K562 (cell line): ENCODE measurements around the gene MTMR3. TPM values are rescaled to one million over a fixed set of nuclear protein-coding genes. Genes with fewer than 3 reads are reported as not detected.

Source experiments
- ATAC-seq: fragments of 200-7000 bp; cut with Tn5 transposase; 3 replicates; pipeline ENCODE4 v1.9.1; 2020; ENCODE audit warnings: moderate library complexity
- BruUV-seq: library from RNA; stranded (reverse); fragments of 400-500 nt; replicated peaks from 2 replicates; lab custom pipeline; 2021; lab: Mats Ljungman, UMichigan
- CTCF ChIA-PET: fragments of 300-600 bp; formaldehyde crosslinking; extraction: SDS; loops from one replicate; lab custom pipeline; 2021; ENCODE audit warnings: low intra/inter-chr PET ratio; lab: Yijun Ruan, JAX
- POLR2A ChIA-PET: fragments of 300-600, 350-650 bp; sonication (Branson Sonifier 250); formaldehyde crosslinking; extraction: SDS; loops from one replicate; lab custom pipeline; 2021; ENCODE audit warnings: antibody characterized with exemption, inconsistent platforms; lab: Yijun Ruan, JAX
- DNase-seq, 4 experiments: peaks; one replicate each; pipeline versions ENCODE4 v3.0.0 to v3.0.0-alpha.2; 2011 to 2018; ENCODE audit warnings: low spot score in 3 of 4, mixed read lengths in 3 of 4; ENCODE audit errors: extremely low read depth in 1 of 4
- FAIRE-seq: peaks from 2 replicates; lab custom pipeline; 2011; peaks lifted over from hg19 to GRCh38; lab: Jason Lieb, UNC
- H2AFZ ChIP-seq: 2 replicates; pipeline ENCODE4 v1.6.0; 2011; ENCODE audit warnings: low read depth, low read length, control low read depth, inconsistent platforms
- H3K27ac ChIP-seq: fragments of 200-600 bp; 3 replicates; pipeline ENCODE4 v1.8.0; 2011; ENCODE audit warnings: low read depth, mild to moderate bottlenecking, control low read depth, inconsistent platforms, low read length, moderate library complexity, mixed read lengths; ENCODE audit errors: extremely low read depth
- H3K27me3 ChIP-seq, 2 experiments: fragments of 300-600 bp in 1 of 2; 2 replicates in 1 of 2; 3 replicates in 1 of 2; pipeline versions ENCODE4 v1.6.0 to v1.8.0; 2011; ENCODE audit warnings: inconsistent platforms in 2 of 2, low read length in 2 of 2, mild to moderate bottlenecking in 1 of 2, mixed read lengths in 1 of 2, moderate library complexity in 1 of 2; ENCODE audit not compliant: control insufficient read depth in 2 of 2, insufficient read depth in 2 of 2
- H3K36me3 ChIP-seq: fragments of 300-600 bp; 3 replicates; pipeline ENCODE4 v1.8.0; 2011; ENCODE audit warnings: mild to moderate bottlenecking, low read length, inconsistent platforms; ENCODE audit not compliant: control insufficient read depth, insufficient read depth
- H3K4me1 ChIP-seq, 2 experiments: fragments of 200-600 bp in 1 of 2; replicated peaks in 1 of 2; 2 replicates in 1 of 2; 3 replicates in 1 of 2; pipeline versions ENCODE4 v1.5.1 to v1.8.0; 2011; ENCODE audit warnings: inconsistent platforms in 2 of 2, low read length in 2 of 2, mild to moderate bottlenecking in 1 of 2, mixed read lengths in 1 of 2, moderate library complexity in 1 of 2; ENCODE audit not compliant: control insufficient read depth in 2 of 2, insufficient read depth in 2 of 2
- H3K4me2 ChIP-seq: 2 replicates; pipeline ENCODE4 v1.6.1; 2011; ENCODE audit warnings: low read length, control low read depth, inconsistent platforms, mixed read lengths; ENCODE audit not compliant: insufficient read depth
- H3K4me3 ChIP-seq: fragments of 200-600 bp; sonication (generic), shearing (Covaris generic); 2 replicates; pipeline ENCODE4 v1.5.1; 2016; ENCODE audit warnings: control low read depth, inconsistent platforms
- H3K79me2 ChIP-seq: fragments of 200-600 bp; 3 replicates; pipeline ENCODE4 v1.8.0; 2011; ENCODE audit warnings: low read length, inconsistent platforms; ENCODE audit not compliant: control insufficient read depth, insufficient read depth
- H3K9ac ChIP-seq, 2 experiments: 2 replicates each; pipeline versions ENCODE4 v1.6.0 to v1.6.1; 2011; ENCODE audit warnings: low read depth in 2 of 2, low read length in 2 of 2, control low read depth in 1 of 2, inconsistent platforms in 1 of 2, mild to moderate bottlenecking in 1 of 2, mixed read lengths in 1 of 2; ENCODE audit not compliant: insufficient read depth in 1 of 2
- H3K9me1 ChIP-seq: one replicate; pipeline ENCODE4 v1.6.0; 2011; ENCODE audit warnings: inconsistent platforms, mild to moderate bottlenecking, low read length, moderate library complexity; ENCODE audit not compliant: control insufficient read depth, insufficient read depth
- H3K9me3 ChIP-seq: replicated peaks from 2 replicates; pipeline ENCODE4 v1.5.1; 2011; ENCODE audit warnings: low read depth, low read length, inconsistent platforms; ENCODE audit not compliant: control insufficient read depth, insufficient read depth
- H4K20me1 ChIP-seq: replicated peaks from 2 replicates; pipeline ENCODE4 v1.6.1; 2011; ENCODE audit warnings: low read length, inconsistent platforms, mixed read lengths; ENCODE audit not compliant: control insufficient read depth, insufficient read depth
- E4F1 ChIP-seq: fragments of 250-450 bp; sonication (Bioruptor Pico); IDR thresholded peaks from 2 replicates; pipeline ENCODE4 v1.5.0; 2021; ENCODE audit warnings: mild to moderate bottlenecking, borderline replicate concordance
- HES1 ChIP-seq: fragments of 450-650 bp; IDR thresholded peaks from 2 replicates; pipeline ENCODE4 v1.6.1; 2016; ENCODE audit warnings: low read depth, mild to moderate bottlenecking, moderate library complexity
- MAZ ChIP-seq, 2 experiments: fragments of 450-650 bp in 1 of 2; sonication (generic) in 1 of 2; formaldehyde crosslinking; IDR thresholded peaks in 1 of 2; conservative IDR thresholded peaks in 1 of 2; 2 replicates each; pipeline versions ENCODE4 v1.4.0 to v1.5.0; 2020; ENCODE audit warnings: mild to moderate bottlenecking in 1 of 2, missing genetic modification reagents in 1 of 2
- PRDM10 ChIP-seq: fragments of 450-650 bp; IDR thresholded peaks from 2 replicates; pipeline ENCODE4 v1.6.1; 2018; ENCODE audit not compliant: partially characterized antibody
- USF2 ChIP-seq: sonication (generic); formaldehyde crosslinking; IDR thresholded peaks from 2 replicates; pipeline ENCODE4 v1.5.0; 2020; ENCODE audit warnings: missing genetic modification reagents
- WGBS: fragments of 100-300 bp; shearing (Covaris generic); methylation state at CpG from one replicate; pipeline ENCODE4 v1.1.6; 2016; ENCODE audit warnings: low coverage, mixed read lengths; ENCODE audit not compliant: insufficient coverage; ENCODE audit errors: missing lambda C conversion rate; 5-methylcytosine and 5-hydroxymethylcytosine counted together
- in situ Hi-C: fragments of 300-500 bp; cut with MboI; formaldehyde crosslinking; loops from 4 replicates; pipeline ENCODE4 v1.15.0; 2018; ENCODE audit warnings: inconsistent platforms, mixed read lengths
- intact Hi-C: fragments of 100-400 bp; cut with micrococcal nuclease; formaldehyde crosslinking; loops from 2 replicates; pipeline ENCODE4 v1.14.2; 2022
- polyA plus RNA-seq, 8 experiments: library from polyadenylated mRNA; depleted of rRNA in 4 of 8; stranded (reverse) in 5 of 8; unstranded in 3 of 8; fragments of >200 nt; fragmentation: Nextera tagmentation in 2 of 8; fragmentation: Illumina TruSeq in 1 of 8; extraction: Ambion mirVana in 2 of 8; extraction: Trizol in 1 of 8; gene quantifications; 2 replicates each; pipeline versions ENCODE4 v1.2.1 to v1.2.3, GENCODE V29; 2011 to 2014; ENCODE audit warnings: inconsistent platforms in 1 of 8, missing spikeins in 1 of 8
- total RNA-seq, 7 experiments: library from RNA; depleted of rRNA in 6 of 7; stranded (reverse); fragments of >200 nt in 6 of 7; fragmentation: Illumina TruSeq in 2 of 7; extraction: Trizol in 2 of 7; gene quantifications; 2 replicates each; pipeline versions ENCODE4 v1.2.1 to v1.2.3, GENCODE V29; 2011 to 2021; ENCODE audit warnings: low replicate concordance in 1 of 7

MTMR3 gene
- total and polyA plus RNA-seq, 9 of the 15 experiments (the other 6 are each of a cell fraction or from before 2014, with no cell fraction given) = 1.6 to 13.7 (median 7.9) TPM

GRCh38 chr22:29879753-29880152 is 3.2 kb upstream of the MTMR3 start (continued):
- no peak for TF ChIP-seq E4F1 (CRISPR knock-in tag)
- peak; percentile 37; the same call in 1 of the 2 replicates for TF ChIP-seq USF2

GRCh38 chr22:29882716-29883044 is 294 bp upstream of the MTMR3 start:
- intact Hi-C loops = loop anchor here (5.0 kb wide), 1 partner anchor 125 kb away; no protein-coding TSS in a partner anchor
- in situ Hi-C loops = no loop called here
- ChIA-PET POLR2A (interaction anchor here (0.6 to 1.1 kb wide), 3 partner anchors 22 to 122 kb away, joined by 3 to 5 read pairs (median 3); no protein-coding TSS in a partner anchor), CTCF (no interaction called here)
- Histone ChIP-seq H3K27me3 (no peaks in the 10 kb centered on the region), H3K9me1 (peaks cover 3% of the 10 kb centered on the region), H4K20me1 (peaks cover 6% of the 10 kb centered on the region; the same call in 1 of the 2 replicates), H3K9me3 (no peaks in the 10 kb centered on the region), H2AFZ (0 out of 2 replicates have a peak overlapping the region, but pooled peaks have one; percentile 16), H3K27ac (no peak overlapping the region), H3K9ac (no peak overlapping the region), H3K4me1 (peaks cover 0 to 5% of the 10 kb centered on the region in 2 experiments; a peak in 3 of 5 replicates), H3K36me3 (no peaks in the 10 kb centered on the region; the same call in 2 of the 3 replicates), H3K79me2 (peaks cover 46% of the 10 kb centered on the region), H3K4me2 (no peak overlapping the region), H3K4me3 (peak overlapping the region; percentile 93)
- no peak for DNase-seq
- BruUV-seq = no TSS peak
- FAIRE-seq = peak; percentile 75
- ATAC-seq = no peak; the same call in 2 of the 3 replicates
- WGBS = 0% methylated on average over 1 of the region's 5 CpGs
- TF ChIP-seq HES1 (no peak), PRDM10 (peak; percentile 65), MAZ (CRISPR knock-in tag; conservative IDR thresholded peaks at IDR 0.05 in 1 of 2, IDR thresholded peaks at IDR 0.05 in 1 of 2) (0 out of 4 replicates have a peak, but pooled peaks of 1 of the 2 experiments have one; percentile 2)
